PFSK-1 (cell line): ENCODE results near the gene SUPT6H.

Experiments
- POLR2AphosphoS5 ChIP-seq: IDR thresholded peaks from 2 replicates; pipeline ENCODE4 v1.6.1; 2012; ENCODE audit warnings: low read depth, mild to moderate bottlenecking, control low read depth, low read length, moderate library complexity
- REST ChIP-seq, 2 experiments: IDR thresholded peaks; 2 replicates each; pipeline versions ENCODE4 v1.6.1 to v1.8.0; 2011 to 2012; ENCODE audit warnings: low read depth in 2 of 2, low read length in 2 of 2, control low read depth in 1 of 2, inconsistent platforms in 1 of 2, mild to moderate bottlenecking in 1 of 2, moderate library complexity in 1 of 2; ENCODE audit not compliant: insufficient read depth in 1 of 2
- SIN3A ChIP-seq: IDR thresholded peaks from 2 replicates; pipeline ENCODE4 v1.6.1; 2012; ENCODE audit warnings: mild to moderate bottlenecking, low read length, moderate library complexity, borderline replicate concordance; ENCODE audit not compliant: insufficient read depth

- TF ChIP-seq REST (IDR thresholded peaks at IDR 0.05; ENCODE audit: insufficient read depth in 1 of 2, low read depth in 2 of 2, low read length in 2 of 2) (no peak), POLR2AphosphoS5 (no peak), SIN3A (no peak)
These were observed 76.0 kb downstream of the SUPT6H start for GRCh38 chr17:28737770-28738679.
